Measurements from ENCODE around the gene SNX5. TPM values are rescaled to one million over a fixed set of nuclear protein-coding genes. Genes with fewer than 3 reads are reported as not detected.

Gene SNX5
- total and polyA plus RNA-seq, 9 of the 15 experiments (the other 6 are each of a cell fraction or from before 2014, with no cell fraction given): 53.5 to 276 (median 160) TPM

GRCh38 chr20:18005170-18005989 is 36.8 kb upstream of the SNX5 start:
- ChIA-PET POLR2A (interaction anchor here (0.6 kb wide), 1 partner anchor 1101 kb away, joined by 3 read pairs; no protein-coding TSS in a partner anchor), CTCF (ENCODE audit: low intra/inter-chr PET ratio) (no interaction called here)
- Histone ChIP-seq H3K4me2 (ENCODE audit: insufficient read depth, low read length) (no peak overlapping the region), H2AFZ (ENCODE audit: low read depth, low read length) (no peak overlapping the region), H3K9me1 (ENCODE audit: control insufficient read depth, insufficient read depth, low read length) (no peaks in the 10 kb centered on the region), H3K9ac (ENCODE audit: insufficient read depth in 1 of 2, low read depth in 2 of 2, low read length in 2 of 2) (no peak overlapping the region), H3K27me3 (ENCODE audit: control insufficient read depth in 2 of 2, insufficient read depth in 2 of 2, low read length in 2 of 2) (no peaks in the 10 kb centered on the region), H3K79me2 (ENCODE audit: control insufficient read depth, insufficient read depth, low read length) (no peaks in the 10 kb centered on the region), H3K9me3 (replicated peaks; ENCODE audit: control insufficient read depth, insufficient read depth, low read depth, low read length) (no peaks in the 10 kb centered on the region), H3K27ac (ENCODE audit: extremely low read depth, low read depth, low read length) (no peak overlapping the region), H4K20me1 (replicated peaks; ENCODE audit: control insufficient read depth, insufficient read depth, low read length) (no peaks in the 10 kb centered on the region), H3K36me3 (ENCODE audit: control insufficient read depth, insufficient read depth, low read length) (no peaks in the 10 kb centered on the region), H3K4me3 (no peak overlapping the region), H3K4me1 (replicated peaks in 1 of 2; ENCODE audit: control insufficient read depth in 2 of 2, insufficient read depth in 2 of 2, low read length in 2 of 2) (peaks cover 0 to 9% of the 10 kb centered on the region in 2 experiments; a peak in 2 of 5 replicates)
- DNase-seq (ENCODE audit: extremely low read depth in 1 of 4, low spot score in 3 of 4) (no peak), FAIRE-seq (no peak), ATAC-seq (peak; percentile 39; the same call in 1 of the 3 replicates)
- TF ChIP-seq PRMT5 (CRISPR knock-in tag; IDR thresholded peaks at IDR 0.05) (no peak), ZBTB11 (CRISPR knock-in tag; IDR thresholded peaks at IDR 0.05) (no peak), ZBTB7A (IDR thresholded peaks at IDR 0.05; ENCODE audit: borderline replicate concordance, control insufficient read depth, low read depth, low read length) (no peak), ZBTB43 (CRISPR knock-in tag; IDR thresholded peaks at IDR 0.05) (no peak), MTA1 (IDR thresholded peaks at IDR 0.05; ENCODE audit: borderline replicate concordance) (no peak), GTF2E2 (tag; IDR thresholded peaks at IDR 0.05) (no peak)
- intact Hi-C loops (cut with micrococcal nuclease): no loop called here
- BruUV-seq (replicated peaks): no TSS peak
- in situ Hi-C loops (cut with MboI): no loop called here
- WGBS (ENCODE audit: insufficient coverage, low coverage, missing lambda C conversion rate): 54% methylated on average over 20 of the region's 21 CpGs

All from K562 (cell line).